Measurements from ENCODE around the gene MBL2.

MBL2 gene

GRCh38 chr10:52772623-52773022, at the start of gene MBL2:
TSS of gene MBL2 (minus strand) at chr10:52772784. CDS start at chr10:52771635, 1,149 bp downstream.
- in situ Hi-C loops (cut with MboI; ENCODE audit: low sequenced_read_pairs) = no loop called here

- in situ Hi-C loops (cut with MboI; ENCODE audit: low sequenced_read_pairs) = no loop called here
Measured at GRCh38 chr10:52820309-52820708, 47.7 kb upstream of the MBL2 start.

DNA sequence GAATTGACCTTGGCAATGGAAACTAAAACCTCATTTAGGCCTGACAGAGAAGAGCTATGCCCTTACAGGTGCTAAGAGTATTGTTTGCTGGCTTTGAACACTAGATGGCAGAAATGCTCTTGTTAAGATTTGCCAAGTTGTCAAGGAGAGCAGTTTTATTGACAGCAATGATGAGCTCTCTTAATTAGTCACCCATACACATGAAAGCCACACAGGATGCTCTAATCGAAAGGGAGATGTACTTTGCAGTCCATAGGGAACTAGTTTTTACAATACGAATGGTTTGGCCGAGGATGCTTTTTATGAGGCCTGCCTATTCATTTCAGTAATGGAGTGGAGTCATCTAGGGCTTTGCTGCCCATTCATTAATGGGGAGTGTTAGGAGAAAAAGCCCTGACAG, 45.4 kb upstream of the MBL2 start:
- in situ Hi-C loops (cut with MboI; ENCODE audit: low sequenced_read_pairs) = no loop called here

DNA sequence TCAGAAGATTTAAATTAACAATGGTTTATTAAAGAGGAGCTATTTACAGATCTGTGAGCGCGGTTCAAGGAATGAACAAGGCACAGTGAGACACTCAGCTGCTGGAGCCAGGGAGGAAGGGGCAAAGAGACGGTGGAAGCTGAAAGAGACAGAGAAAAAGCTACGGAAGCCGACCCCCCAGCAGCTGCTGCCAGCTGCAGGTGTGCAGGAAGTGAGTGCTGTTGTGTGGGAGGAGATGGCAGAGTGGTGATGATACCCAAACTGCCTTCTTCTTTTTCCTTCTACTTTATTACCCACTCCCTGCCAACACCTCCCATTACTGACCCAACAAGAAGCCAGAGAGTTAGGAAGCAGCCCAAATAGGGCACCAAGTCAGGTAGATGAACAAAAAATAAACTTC, 41.9 kb upstream of the MBL2 start:
- in situ Hi-C loops (cut with MboI; ENCODE audit: low sequenced_read_pairs) = no loop called here

- in situ Hi-C loops (cut with MboI; ENCODE audit: low sequenced_read_pairs) = no loop called here
Measured at GRCh38 chr10:52811776-52812175, 39.2 kb upstream of the MBL2 start.

DNA sequence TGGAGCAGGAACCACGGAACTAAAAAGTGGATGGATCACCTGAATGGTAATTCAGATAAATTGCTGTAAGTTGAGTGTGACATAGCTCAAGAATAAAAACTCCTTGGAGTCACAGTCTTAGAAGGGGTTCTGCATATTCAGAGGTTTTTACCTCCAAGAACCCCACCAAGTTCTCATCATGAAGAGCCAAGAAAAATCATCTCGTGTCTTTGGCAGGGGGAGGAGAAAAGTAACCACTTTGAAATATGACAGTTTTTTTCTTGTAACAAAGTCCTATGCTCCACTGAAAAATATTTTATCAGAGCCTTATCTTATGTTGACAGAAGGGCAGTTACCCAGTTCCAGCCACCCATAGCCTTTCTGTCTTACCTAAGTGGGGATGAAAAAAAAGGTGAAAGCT, 38.2 kb upstream of the MBL2 start:
- in situ Hi-C loops (cut with MboI; ENCODE audit: low sequenced_read_pairs) = no loop called here

DNA sequence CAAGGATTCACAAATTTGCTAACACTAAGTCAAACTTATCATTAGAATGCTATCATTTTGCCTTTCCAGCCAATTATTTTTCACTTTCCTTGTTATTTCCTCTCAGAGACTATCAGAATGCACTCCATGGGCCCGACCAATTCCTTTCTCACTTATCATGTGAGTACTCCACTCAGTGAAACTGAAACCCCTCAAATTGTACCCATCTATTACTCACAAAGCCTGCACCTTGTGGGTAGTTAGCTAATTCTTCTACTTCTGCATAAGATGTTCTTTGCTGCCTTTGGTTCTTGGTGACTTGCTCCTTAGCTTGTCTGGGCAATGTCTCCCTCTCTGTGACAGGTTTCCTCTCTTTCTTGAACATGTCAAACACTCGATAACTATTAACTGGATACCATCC, 35.2 kb upstream of the MBL2 start:
- in situ Hi-C loops (cut with MboI; ENCODE audit: low sequenced_read_pairs) = no loop called here

DNA sequence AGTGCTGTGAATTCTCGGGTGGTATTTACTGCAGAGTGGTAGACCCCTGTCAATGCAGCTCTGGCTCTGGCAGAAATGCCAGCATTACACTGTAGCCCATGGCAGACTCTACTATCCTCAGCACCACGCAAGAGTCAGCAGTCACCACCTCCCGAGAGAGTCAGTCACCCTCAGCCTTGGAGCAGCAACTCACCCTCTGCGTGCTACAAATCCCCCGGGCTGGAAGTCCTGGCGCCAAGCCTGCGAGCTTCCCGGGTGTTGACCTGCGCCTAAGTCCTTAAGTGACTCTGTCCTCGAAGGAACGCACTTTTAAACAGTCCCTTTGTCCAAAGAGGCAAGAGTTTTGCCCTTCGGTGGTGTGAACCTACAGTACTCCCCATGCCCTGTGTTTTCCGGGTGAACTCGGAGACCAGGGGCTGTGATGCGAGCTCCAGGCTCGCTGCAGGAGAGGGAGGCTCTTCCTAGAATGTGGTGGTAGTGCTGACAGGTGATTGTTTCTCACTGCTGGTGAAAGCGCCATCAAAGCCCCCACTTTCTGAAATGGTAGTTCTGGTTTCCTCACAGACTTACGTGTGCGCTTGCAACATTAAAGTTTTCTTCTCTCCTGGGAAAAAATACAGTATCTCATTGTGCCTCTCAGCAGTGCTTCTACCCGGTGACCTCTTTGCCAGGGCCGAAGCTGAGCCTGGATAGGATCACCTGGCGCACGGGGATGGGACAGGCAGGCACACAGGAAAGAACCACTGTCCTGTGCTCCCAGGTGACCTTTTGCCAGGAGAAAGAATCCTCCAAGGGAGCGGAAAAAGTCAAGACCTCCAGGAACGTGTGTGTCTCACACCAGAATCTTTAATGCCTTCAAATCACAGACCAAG, 33.1 kb upstream of the MBL2 start:
- in situ Hi-C loops (cut with MboI; ENCODE audit: low sequenced_read_pairs) = no loop called here

DNA sequence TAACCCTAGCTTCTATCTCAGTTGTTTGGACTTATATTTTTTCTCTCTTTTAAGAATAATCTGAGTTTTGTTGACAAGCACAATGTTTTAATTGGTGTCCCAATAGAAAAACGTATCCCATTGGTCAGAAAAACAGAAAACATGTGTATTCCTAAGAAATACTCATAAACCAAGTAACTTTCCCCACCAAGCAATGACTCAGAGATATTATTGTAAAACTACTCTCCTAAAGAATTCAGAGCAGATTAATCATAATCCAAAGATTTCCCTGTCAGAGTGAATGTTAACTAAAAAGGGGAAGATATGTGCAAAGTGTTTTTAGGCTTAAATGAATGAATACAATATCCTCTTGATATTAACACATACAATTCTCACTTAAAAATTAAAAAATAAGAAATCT, 29.4 kb upstream of the MBL2 start:
- in situ Hi-C loops (cut with MboI; ENCODE audit: low sequenced_read_pairs) = no loop called here

DNA sequence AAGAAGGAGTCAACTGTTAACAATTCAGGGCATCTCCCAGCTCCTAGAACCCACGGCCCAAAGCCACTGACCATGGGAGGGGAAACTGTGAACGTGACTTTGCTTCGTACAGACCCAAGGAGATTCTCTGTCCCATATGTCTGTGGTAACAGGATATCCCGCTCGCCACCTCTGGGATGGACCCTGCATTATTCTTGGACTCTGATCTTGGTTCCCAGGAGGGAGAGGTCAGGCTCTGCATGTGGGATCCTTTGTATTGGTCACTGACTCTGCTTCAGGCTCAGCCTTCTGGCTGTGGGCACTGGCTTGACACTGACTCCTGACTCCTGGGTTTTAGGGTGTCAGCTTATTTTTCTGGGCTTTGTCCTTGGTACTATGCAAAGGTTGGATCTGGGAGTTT, 13.5 kb upstream of the MBL2 start:
- in situ Hi-C loops (cut with MboI; ENCODE audit: low sequenced_read_pairs) = no loop called here

- in situ Hi-C loops (cut with MboI; ENCODE audit: low sequenced_read_pairs) = no loop called here
Measured at GRCh38 chr10:52785418-52785817, 12.8 kb upstream of the MBL2 start.

DNA sequence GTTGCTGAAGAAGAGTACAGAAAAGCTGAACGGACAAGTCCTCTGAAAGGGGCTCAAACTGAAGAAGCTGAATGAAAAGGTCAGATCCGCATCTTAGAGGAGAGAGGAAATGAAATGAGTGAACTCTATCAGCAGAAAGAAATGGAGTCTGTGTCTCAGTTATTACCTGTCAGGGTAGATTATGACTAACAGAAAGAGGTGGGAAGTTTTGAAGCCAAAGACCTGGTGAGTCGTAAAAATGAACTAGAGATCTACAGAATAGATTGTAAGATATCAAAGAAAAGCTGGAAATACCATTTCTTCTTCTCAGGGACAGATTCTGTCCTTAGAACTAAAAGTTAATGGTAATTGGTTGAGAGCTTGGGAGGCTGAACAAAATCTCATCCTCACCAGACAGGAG, 11.1 kb upstream of the MBL2 start:
- in situ Hi-C loops (cut with MboI; ENCODE audit: low sequenced_read_pairs) = no loop called here

- in situ Hi-C loops (cut with MboI; ENCODE audit: low sequenced_read_pairs) = no loop called here
Measured at GRCh38 chr10:52782554-52782953, 10.0 kb upstream of the MBL2 start.

GRCh38 chr10:52780391-52781155, 8.0 kb upstream of the MBL2 start:
- in situ Hi-C loops (cut with MboI; ENCODE audit: low sequenced_read_pairs) = no loop called here

DNA sequence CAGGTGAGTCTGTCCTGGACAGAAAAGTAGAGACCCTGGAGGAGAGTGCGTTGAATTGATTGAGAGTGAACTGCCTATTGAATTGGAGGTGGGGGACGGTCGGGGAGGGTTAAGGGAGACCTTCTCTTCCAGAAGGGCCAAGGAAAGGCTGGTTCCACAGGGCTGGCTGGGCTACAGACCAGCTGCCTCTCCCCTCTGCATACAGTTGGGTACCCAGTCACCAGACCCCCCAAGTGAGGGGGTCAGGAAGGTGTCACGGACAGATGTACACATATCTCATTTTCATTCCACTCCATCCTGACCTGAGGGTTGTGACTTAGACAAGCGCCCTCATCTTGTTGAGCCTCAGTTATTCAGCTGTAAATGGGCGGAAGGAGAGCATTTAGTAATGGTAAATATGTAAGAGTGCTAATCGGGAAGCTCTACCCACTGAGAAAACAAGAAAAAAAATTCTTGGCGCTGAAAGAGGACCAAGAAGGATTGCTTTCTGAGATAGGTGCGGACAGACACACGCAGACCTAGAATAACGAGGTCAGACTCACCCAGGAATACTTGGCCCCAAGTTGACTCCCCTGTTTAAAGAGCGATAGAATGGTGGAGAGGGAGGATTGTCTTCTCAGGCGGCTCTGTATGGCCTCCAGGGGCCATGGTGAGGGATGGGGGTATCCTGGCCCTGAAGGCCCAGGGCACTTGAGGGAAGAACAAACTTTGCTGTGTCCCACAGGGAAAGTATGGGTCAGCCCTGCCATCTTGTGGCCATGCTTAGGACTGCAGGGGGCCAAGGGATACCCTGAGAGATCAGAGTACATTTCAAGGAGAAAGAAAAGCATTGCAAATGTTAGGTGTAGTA, 7.2 kb upstream of the MBL2 start:
- in situ Hi-C loops (cut with MboI; ENCODE audit: low sequenced_read_pairs) = no loop called here

DNA sequence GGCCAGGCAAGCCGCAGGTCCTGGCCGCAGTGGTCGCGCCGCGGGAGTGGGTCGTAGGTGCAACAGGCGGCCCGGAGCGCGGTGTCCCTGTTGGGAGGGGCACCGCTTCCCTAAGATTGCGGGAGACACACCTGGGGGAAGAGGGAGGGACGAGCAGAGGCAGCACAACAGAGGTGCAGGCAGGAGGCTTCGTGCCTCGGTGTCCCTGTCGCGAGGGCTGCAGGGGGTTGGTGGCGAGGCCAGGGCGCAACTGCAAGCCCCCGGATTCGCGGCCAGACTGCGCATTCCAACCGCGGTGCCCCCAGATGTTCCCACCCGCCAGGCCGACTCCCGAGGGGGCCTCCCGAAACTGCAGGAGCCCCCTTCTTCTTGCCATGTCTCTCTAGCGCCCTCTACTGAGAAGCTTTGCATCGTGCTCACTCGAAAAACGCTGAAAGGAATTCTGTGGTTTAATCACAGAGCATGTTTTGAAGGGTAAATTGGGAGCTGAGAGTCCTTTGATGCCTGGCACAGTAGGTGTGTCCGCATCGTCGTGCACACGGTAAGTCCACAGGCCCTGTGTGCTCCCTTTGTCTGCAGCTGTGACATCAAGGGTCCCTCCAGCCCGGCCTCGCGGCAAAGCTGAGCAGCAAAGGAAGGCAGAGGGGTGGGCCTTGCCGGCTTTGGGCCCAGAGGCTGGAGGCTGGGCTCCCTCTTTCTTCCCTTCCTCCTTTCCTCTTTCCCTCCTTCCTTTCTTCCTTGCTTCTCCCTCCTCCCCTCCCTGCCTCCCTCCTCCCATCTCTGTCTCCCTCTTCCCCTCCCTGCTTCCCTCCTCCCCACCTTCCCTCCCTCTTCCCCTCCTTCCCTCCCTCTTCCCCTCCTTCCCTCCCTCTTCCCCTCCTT, 6.2 kb upstream of the MBL2 start:
- in situ Hi-C loops (cut with MboI; ENCODE audit: low sequenced_read_pairs) = no loop called here

GRCh38 chr10:52777414-52777813, 4.8 kb upstream of the MBL2 start:
- in situ Hi-C loops (cut with MboI; ENCODE audit: low sequenced_read_pairs) = no loop called here

GRCh38 chr10:52776471-52776903, 3.9 kb upstream of the MBL2 start:
- in situ Hi-C loops (cut with MboI; ENCODE audit: low sequenced_read_pairs) = no loop called here

DNA sequence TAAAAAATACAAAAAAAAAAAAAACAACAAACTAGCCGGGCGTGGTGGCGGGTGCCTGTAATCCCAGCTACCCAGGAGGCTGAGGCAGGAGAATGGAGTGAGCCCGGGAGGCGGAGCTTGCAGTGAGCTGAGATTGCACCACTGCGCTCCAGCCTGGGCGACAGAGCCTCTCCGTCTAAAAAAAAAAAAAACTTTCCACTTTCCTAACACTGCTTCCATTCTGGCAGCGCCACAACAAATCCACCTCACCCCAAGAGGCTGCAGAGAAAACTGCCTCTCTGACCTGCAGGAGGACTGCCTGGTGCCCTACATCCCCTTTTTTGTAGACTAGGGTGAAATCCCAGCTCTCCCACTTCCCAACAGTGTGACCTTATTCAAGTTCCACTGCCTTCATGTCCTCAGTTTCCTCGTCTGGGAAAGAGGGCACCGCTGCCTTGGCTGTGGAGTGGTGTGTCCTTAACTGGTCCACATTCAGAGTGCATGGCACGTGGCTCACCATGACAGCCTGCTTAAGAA, 2.6 kb upstream of the MBL2 start:
- in situ Hi-C loops (cut with MboI; ENCODE audit: low sequenced_read_pairs) = no loop called here

DNA sequence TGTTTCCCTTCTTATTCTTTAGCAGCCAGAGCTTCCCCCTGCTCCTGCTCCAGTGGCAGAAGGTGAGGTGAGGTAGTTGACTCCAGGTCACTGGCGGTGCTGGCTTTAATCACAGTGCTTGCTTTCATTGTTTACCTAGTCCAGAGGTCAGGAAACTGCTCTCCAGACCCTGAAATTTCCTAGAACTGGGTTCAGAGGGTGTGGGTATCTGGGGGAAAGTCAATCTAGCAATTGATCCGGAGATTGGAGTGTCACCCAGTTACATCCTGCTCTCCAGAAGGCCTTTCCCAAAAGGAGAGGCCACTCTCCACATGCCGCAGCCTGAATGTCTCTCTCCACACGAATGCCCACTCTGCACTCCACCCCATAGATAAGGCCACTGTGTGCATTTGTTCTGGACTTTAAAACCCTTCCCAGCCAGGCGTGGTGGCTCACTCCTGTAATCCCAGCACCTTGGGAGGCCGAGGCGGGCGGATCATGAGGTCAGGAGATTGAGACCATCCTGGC, 2.1 kb upstream of the MBL2 start:
- in situ Hi-C loops (cut with MboI; ENCODE audit: low sequenced_read_pairs) = no loop called here
